ENCODE data around the gene DHRS2.
"Not testable (repeated sequence)": the region's sequence is repeated elsewhere in the genome, so short reads cannot be mapped to it uniquely, and the experiment has no call there.

The DHRS2 gene

GRCh38 chr14:23589606-23590005 lies 46.6 kb upstream of the DHRS2 start (continued):
- no peak for TF ChIP-seq ZC3H10 (CRISPR knock-in tag; IDR thresholded peaks at IDR 0.05)

GRCh38 chr14:23590198-23590597 lies 46.0 kb upstream of the DHRS2 start:
- TF ChIP-seq BACH2 (CRISPR knock-in tag; IDR thresholded peaks at IDR 0.05; ENCODE audit: borderline replicate concordance) (no peak), ARNTL (CRISPR knock-in tag; IDR thresholded peaks at IDR 0.05; ENCODE audit: borderline replicate concordance, low read depth) (no peak), ZNF70 (CRISPR knock-in tag; IDR thresholded peaks at IDR 0.05) (no peak), ZFP3 (CRISPR knock-in tag; IDR thresholded peaks at IDR 0.05) (no peak), TCF4 (CRISPR knock-in tag; IDR thresholded peaks at IDR 0.05; ENCODE audit: borderline replicate concordance) (no peak), ISL1 (CRISPR knock-in tag; IDR thresholded peaks at IDR 0.05) (no peak), TSHZ2 (CRISPR knock-in tag; IDR thresholded peaks at IDR 0.05) (no peak), SNAI2 (CRISPR knock-in tag; IDR thresholded peaks at IDR 0.05) (no peak), RARB (CRISPR knock-in tag; IDR thresholded peaks at IDR 0.05) (no peak), POU6F1 (CRISPR knock-in tag; IDR thresholded peaks at IDR 0.05; ENCODE audit: borderline replicate concordance, low read depth) (no peak), ZNF565 (CRISPR knock-in tag; conservative IDR thresholded peaks at IDR 0.05; ENCODE audit: low read depth) (no peak), ESRRG (CRISPR knock-in tag; IDR thresholded peaks at IDR 0.05) (no peak), CREB5 (CRISPR knock-in tag; IDR thresholded peaks at IDR 0.05; ENCODE audit: low read depth) (no peak), CSRNP3 (CRISPR knock-in tag; IDR thresholded peaks at IDR 0.05) (no peak), ZNF8 (CRISPR knock-in tag; IDR thresholded peaks at IDR 0.05) (no peak)
- ATAC-seq, result no peak

- not testable (repeated sequence) for ATAC-seq
Measured at GRCh38 chr14:23594191-23594590, 42.0 kb upstream of the DHRS2 start.

- ATAC-seq, result no peak
- no peak for TF ChIP-seq ISL1 (CRISPR knock-in tag; IDR thresholded peaks at IDR 0.05)
- TF ChIP-seq ZNF70 (CRISPR knock-in tag; IDR thresholded peaks at IDR 0.05), result no peak
- TF ChIP-seq CSDC2 (CRISPR knock-in tag; IDR thresholded peaks at IDR 0.05), result no peak
- TF ChIP-seq GLIS3 (CRISPR knock-in tag; IDR thresholded peaks at IDR 0.05), result no peak
- TF ChIP-seq ZC3H10 (CRISPR knock-in tag; IDR thresholded peaks at IDR 0.05), result no peak
- no peak for TF ChIP-seq CSRNP3 (CRISPR knock-in tag; IDR thresholded peaks at IDR 0.05)
- TF ChIP-seq ZNF8 (CRISPR knock-in tag; IDR thresholded peaks at IDR 0.05), result no peak
- TF ChIP-seq BACH2 (CRISPR knock-in tag; IDR thresholded peaks at IDR 0.05; ENCODE audit: borderline replicate concordance), result no peak
- no peak for TF ChIP-seq OSR1 (CRISPR knock-in tag; IDR thresholded peaks at IDR 0.05)
- no peak for TF ChIP-seq ZFP3 (CRISPR knock-in tag; IDR thresholded peaks at IDR 0.05)
Measured at GRCh38 chr14:23600322-23600707, 35.8 kb upstream of the DHRS2 start.

Measured in SK-N-SH treated with all-trans-retinoic acid at 6 μM for 48 hours (cell line).